GM19035 (cell line): Measurements from ENCODE around the gene SYK.

Experiments
- ATAC-seq: cut with Tn5 transposase; IDR thresholded peaks from one replicate; pipeline ENCODE4 v1.9.1; 2021; ENCODE audit not compliant: unreplicated experiment

SYK gene

GRCh38 chr9:90933468-90933867 is 131.8 kb downstream of the SYK start:
- ATAC-seq, result no peak

GRCh38 chr9:90939351-90939750 is 137.7 kb downstream of the SYK start:
- no peak for ATAC-seq

- ATAC-seq, result no peak
Measured at GRCh38 chr9:90940280-90940679, 138.7 kb downstream of the SYK start.

- ATAC-seq, result no peak
Measured at GRCh38 chr9:90941661-90942060, 140.0 kb downstream of the SYK start.

- ATAC-seq, result peak; percentile 62
Measured at GRCh38 chr9:90942555-90942954, 140.9 kb downstream of the SYK start.

GRCh38 chr9:90943341-90943740 is 141.7 kb downstream of the SYK start:
- no peak for ATAC-seq

- no peak for ATAC-seq
Measured at GRCh38 chr9:90945336-90945735, 143.7 kb downstream of the SYK start.

- ATAC-seq, result no peak
Measured at GRCh38 chr9:90946982-90947381, 145.4 kb downstream of the SYK start.
